Iris pigment epithelial cell (primary cell): ENCODE measurements around the gene CHRNA10.

Experiments used
- DNase-seq: peaks from one replicate; pipeline ENCODE4 v3.0.0-alpha.2; 2011; ENCODE audit warnings: low read depth

CHRNA10 gene

GRCh38 chr11:3632070-3632660 is 39.0 kb downstream of the CHRNA10 start:
- no peak for DNase-seq

- DNase-seq, result no peak
These were observed 39.9 kb downstream of the CHRNA10 start for GRCh38 chr11:3631331-3631730.

- DNase-seq, result peak; percentile 59
These were observed 43.9 kb downstream of the CHRNA10 start for GRCh38 chr11:3627291-3627690.

GRCh38 chr11:3626250-3626960 is 44.8 kb downstream of the CHRNA10 start:
- no peak for DNase-seq

- DNase-seq, result no peak
These were observed 47.3 kb downstream of the CHRNA10 start for GRCh38 chr11:3623767-3624458.

GRCh38 chr11:3623121-3623520 is 48.1 kb downstream of the CHRNA10 start:
- DNase-seq, result no peak

GRCh38 chr11:3622521-3622920 is 48.7 kb downstream of the CHRNA10 start:
- DNase-seq, result no peak

GRCh38 chr11:3617990-3618389 is 53.2 kb downstream of the CHRNA10 start:
- no peak for DNase-seq

- peak; percentile 24 for DNase-seq
These were observed 54.3 kb downstream of the CHRNA10 start for GRCh38 chr11:3616721-3617460.

GRCh38 chr11:3615998-3616397 is 55.2 kb downstream of the CHRNA10 start:
- DNase-seq, result no peak
